ENCODE data around the gene CUX1.
A peak's percentile ranks its signal among the peaks of the same experiment; 100 is the strongest.
"Not testable (repeated sequence)": the region's sequence is repeated elsewhere in the genome, so short reads cannot be mapped to it uniquely, and the experiment has no call there.

Gene CUX1

GRCh38 chr7:101823596-101823995 is 6.2 kb downstream of the CUX1 start:
- peak overlapping the region; percentile 16; the same call in 1 of the 2 replicates for H3K27ac ChIP-seq

DNA sequence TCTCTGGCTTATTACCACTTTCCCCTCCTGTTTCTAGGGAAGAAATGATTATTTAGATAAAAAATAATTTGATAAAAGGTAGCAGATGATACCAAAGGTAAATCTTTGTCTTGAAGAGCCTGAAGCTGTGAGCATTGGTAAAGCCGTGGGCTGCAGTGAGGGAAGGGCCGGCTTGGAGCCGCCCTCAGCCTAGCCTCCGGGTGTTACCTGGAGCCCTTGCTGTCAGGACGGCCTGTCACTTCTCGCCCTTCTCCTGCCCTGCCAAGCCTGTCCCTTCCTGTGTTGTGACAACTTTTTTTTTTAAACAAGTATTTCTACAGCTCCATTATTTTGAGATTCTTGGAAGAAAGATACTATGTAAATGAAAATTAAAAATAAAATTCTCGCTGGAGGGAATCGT is 7.0 kb downstream of the CUX1 start:
- H3K27ac ChIP-seq, result no peak overlapping the region
- no peak for TF ChIP-seq CTCF (conservative IDR thresholded peaks at IDR 0.05)

More at GRCh38 chr7:101823596-101823995, 6.2 kb downstream of the CUX1 start:
- TF ChIP-seq CTCF (conservative IDR thresholded peaks at IDR 0.05), result no peak

DNA sequence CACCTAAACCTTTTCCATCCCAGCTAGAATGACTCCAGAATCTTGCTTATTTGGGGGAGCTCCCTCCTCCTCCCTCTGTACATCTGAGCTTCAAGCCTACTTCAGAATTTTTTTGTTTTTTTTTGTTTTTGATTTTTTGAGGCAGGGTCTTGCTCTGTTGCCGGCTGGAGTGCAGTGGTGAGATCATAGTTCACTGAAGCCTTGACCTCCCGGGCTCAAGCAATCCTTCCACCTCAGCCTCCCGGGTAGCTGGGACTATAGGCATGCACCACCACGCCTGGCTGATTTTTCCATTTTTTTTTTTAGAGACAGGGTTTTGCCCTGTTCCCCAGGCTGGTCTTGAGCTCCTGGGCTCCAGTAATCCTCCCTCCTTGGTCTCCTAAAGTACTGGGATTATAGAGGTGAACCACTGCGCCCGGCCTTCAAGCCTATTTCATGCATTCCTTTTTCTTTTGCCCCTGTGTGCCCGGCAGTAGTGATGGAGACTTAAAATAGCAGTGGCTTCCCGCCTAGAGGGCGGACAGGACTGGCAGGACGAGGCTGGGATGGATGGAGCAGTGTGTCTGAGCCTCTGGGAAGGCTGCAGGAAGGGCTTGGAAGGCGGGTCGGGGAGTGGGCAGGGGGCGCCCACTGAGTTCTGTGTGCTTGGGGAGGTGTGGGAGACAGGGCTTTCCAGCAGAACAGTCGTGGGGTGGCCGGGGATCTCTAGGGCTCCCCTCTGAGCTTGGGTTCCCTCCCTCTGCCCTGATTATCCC is 8.8 kb downstream of the CUX1 start:
- TF ChIP-seq CTCF (conservative IDR thresholded peaks at IDR 0.05), result no peak
- H3K27ac ChIP-seq, result no peak overlapping the region; the same call in 1 of the 2 replicates

- TF ChIP-seq CTCF (conservative IDR thresholded peaks at IDR 0.05), result no peak
Measured at GRCh38 chr7:101828301-101829020, 11.0 kb downstream of the CUX1 start.

GRCh38 chr7:101829374-101829773 is 11.9 kb downstream of the CUX1 start:
- no peak overlapping the region for H3K27ac ChIP-seq
- TF ChIP-seq CTCF (conservative IDR thresholded peaks at IDR 0.05), result no peak

More at GRCh38 chr7:101828301-101829020, 11.0 kb downstream of the CUX1 start:
- no peak overlapping the region for H3K27ac ChIP-seq

- TF ChIP-seq CTCF (conservative IDR thresholded peaks at IDR 0.05), result no peak
- no peak overlapping the region for H3K27ac ChIP-seq
Measured at GRCh38 chr7:101829821-101830220, 12.4 kb downstream of the CUX1 start.

GRCh38 chr7:101831396-101831795 is 14.0 kb downstream of the CUX1 start:
- not testable (repeated sequence) for H3K27ac ChIP-seq

DNA sequence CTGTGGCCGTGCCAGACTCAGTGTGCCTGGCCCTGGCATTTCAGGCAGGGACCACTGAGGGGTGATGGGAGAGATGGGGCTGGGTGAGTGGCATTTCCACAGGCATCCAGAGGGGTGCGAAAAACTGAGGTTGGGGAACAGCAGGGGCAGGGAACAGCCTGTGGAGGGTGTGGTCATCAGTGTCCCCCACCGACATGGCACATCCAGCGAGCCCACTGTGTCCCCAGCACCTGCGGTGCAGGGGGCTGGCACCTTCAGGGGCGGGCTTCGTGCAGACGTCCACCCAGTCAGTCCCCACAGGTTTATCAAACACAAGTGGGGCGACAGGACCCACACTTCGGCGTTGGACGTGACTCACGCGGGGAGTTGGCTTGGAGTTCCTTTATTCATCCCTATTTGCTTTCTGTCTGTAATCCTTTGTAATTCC is 14.8 kb downstream of the CUX1 start:
- no peak overlapping the region for H3K27ac ChIP-seq
- no peak for TF ChIP-seq CTCF (conservative IDR thresholded peaks at IDR 0.05)

Measured in VCaP (cell line).